ENCODE results near the gene GTF2A1L.

GRCh38 chr2:48717846-48718245 is 100.2 kb downstream of the GTF2A1L start:
- TF ChIP-seq, protein P1, sequence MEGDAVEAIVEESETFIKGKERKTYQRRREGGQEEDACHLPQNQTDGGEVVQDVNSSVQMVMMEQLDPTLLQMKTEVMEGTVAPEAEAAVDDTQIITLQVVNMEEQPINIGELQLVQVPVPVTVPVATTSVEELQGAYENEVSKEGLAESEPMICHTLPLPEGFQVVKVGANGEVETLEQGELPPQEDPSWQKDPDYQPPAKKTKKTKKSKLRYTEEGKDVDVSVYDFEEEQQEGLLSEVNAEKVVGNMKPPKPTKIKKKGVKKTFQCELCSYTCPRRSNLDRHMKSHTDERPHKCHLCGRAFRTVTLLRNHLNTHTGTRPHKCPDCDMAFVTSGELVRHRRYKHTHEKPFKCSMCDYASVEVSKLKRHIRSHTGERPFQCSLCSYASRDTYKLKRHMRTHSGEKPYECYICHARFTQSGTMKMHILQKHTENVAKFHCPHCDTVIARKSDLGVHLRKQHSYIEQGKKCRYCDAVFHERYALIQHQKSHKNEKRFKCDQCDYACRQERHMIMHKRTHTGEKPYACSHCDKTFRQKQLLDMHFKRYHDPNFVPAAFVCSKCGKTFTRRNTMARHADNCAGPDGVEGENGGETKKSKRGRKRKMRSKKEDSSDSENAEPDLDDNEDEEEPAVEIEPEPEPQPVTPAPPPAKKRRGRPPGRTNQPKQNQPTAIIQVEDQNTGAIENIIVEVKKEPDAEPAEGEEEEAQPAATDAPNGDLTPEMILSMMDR (IDR thresholded peaks at IDR 0.05): no peak
- TF ChIP-seq USF2 (IDR thresholded peaks at IDR 0.05): no peak
- TF ChIP-seq POLR2A (IDR thresholded peaks at IDR 0.05; ENCODE audit: low read length): no peak
- TF ChIP-seq GATA3 (IDR thresholded peaks at IDR 0.05; ENCODE audit: borderline replicate concordance): no peak
- TF ChIP-seq CEBPB (IDR thresholded peaks at IDR 0.05): no peak
- TF ChIP-seq MYC (IDR thresholded peaks at IDR 0.05; ENCODE audit: borderline replicate concordance, low read length): no peak
- no peak for TF ChIP-seq ZFP36 (IDR thresholded peaks at IDR 0.05; ENCODE audit: borderline replicate concordance, partially characterized antibody)
